ENCODE results near the gene ARHGEF7. TPM values are rescaled to one million over a fixed set of nuclear protein-coding genes. Genes with fewer than 3 reads are reported as not detected.
A peak's percentile ranks its signal among the peaks of the same experiment; 100 is the strongest.

ARHGEF7 gene
- total RNA-seq, 1 donor from 2014 or later: 86.5 TPM

DNA sequence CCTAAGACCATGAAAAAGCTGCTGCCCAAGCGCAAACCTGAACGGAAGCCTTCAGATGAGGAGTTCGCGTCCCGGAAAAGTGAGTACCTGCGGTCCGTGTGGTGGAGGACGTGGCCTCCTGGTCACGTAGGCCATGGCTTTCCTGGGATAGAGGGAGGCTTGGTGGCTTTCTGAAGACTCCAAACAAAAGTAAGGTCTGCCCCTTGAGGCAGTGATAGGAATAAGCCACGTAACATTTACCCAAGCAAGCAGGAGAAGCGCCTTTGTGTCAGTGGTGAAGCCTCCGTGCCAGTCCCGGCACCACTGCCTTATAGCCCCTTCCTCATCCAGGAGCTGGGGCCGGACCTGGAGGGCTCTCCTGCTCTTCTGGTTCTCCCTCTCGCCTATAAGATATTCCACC is 171.1 kb downstream of the ARHGEF7 start:
- no peak for DNase-seq (ENCODE audit: low spot score, unreplicated experiment)
- peaks cover under 1% of the 10 kb centered on the region for H3K4me1 Mint-ChIP-seq (ENCODE audit: low read depth)
- TF ChIP-seq, protein P1, sequence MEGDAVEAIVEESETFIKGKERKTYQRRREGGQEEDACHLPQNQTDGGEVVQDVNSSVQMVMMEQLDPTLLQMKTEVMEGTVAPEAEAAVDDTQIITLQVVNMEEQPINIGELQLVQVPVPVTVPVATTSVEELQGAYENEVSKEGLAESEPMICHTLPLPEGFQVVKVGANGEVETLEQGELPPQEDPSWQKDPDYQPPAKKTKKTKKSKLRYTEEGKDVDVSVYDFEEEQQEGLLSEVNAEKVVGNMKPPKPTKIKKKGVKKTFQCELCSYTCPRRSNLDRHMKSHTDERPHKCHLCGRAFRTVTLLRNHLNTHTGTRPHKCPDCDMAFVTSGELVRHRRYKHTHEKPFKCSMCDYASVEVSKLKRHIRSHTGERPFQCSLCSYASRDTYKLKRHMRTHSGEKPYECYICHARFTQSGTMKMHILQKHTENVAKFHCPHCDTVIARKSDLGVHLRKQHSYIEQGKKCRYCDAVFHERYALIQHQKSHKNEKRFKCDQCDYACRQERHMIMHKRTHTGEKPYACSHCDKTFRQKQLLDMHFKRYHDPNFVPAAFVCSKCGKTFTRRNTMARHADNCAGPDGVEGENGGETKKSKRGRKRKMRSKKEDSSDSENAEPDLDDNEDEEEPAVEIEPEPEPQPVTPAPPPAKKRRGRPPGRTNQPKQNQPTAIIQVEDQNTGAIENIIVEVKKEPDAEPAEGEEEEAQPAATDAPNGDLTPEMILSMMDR (IDR thresholded peaks at IDR 0.05; ENCODE audit: unreplicated experiment): no peak
- H3K27me3 Mint-ChIP-seq: no peaks in the 10 kb centered on the region
- H3K27ac Mint-ChIP-seq: no peak overlapping the region
- H3K9me3 Mint-ChIP-seq (ENCODE audit: low read depth): no peaks in the 10 kb centered on the region
- H3K36me3 Mint-ChIP-seq (ENCODE audit: insufficient read depth): peaks cover 30% of the 10 kb centered on the region
- no peak overlapping the region for H3K4me3 Mint-ChIP-seq (ENCODE audit: low read depth)

DNA sequence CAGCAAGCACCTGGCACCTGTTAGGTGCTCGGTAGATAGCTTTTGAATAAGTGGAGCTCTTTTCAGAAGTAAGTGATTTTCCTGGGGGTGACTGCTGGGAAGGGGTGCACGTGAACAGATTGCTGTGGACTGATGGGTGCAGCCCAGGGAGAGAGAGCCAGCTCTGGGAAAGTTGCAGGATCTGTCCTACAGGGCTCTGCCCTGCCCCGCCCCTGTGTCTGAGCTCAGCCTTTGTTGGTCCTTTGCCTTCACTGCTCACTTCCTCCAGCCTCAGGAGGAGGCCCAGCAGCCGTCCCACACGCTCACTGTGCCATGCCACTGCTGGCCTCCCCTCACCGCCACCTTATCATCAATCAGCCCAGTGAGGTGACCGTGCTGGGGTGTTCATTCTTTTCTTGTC is 171.6 kb downstream of the ARHGEF7 start:
- peaks cover 2% of the 10 kb centered on the region for H3K4me1 Mint-ChIP-seq (ENCODE audit: low read depth)
- H3K4me3 Mint-ChIP-seq (ENCODE audit: low read depth): no peak overlapping the region
- no peak for DNase-seq (ENCODE audit: low spot score, unreplicated experiment)
- no peaks in the 10 kb centered on the region for H3K9me3 Mint-ChIP-seq (ENCODE audit: low read depth)
- TF ChIP-seq, protein P1 (IDR thresholded peaks at IDR 0.05; ENCODE audit: unreplicated experiment): no peak
- peak overlapping the region; percentile 65 for H3K27ac Mint-ChIP-seq
- H3K36me3 Mint-ChIP-seq (ENCODE audit: insufficient read depth): peaks cover 30% of the 10 kb centered on the region
- no peaks in the 10 kb centered on the region for H3K27me3 Mint-ChIP-seq

DNA sequence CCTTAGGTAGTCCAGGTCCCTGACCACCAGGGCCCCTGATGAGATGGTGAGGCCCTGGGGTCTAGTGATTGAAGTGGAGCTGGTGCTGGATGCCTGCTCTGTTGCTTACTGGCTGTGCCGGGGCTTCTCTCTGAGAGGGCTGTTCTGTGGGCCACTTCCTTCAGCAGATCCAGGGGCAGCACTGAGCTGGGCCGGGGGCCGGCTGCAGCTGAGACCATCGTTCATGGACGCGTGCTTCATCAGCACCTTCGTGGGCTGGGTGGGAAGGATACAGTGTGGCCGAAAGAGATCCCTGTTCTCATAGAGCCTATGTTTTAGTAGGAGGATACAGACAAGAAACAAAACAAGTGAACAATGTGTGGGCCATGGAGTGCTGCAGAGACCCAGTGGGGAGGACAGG is 172.1 kb downstream of the ARHGEF7 start:
- Mint-ChIP-seq H3K4me3 (ENCODE audit: low read depth) (no peak overlapping the region), H3K4me1 (ENCODE audit: low read depth) (peaks cover 4% of the 10 kb centered on the region), H3K36me3 (ENCODE audit: insufficient read depth) (peaks cover 34% of the 10 kb centered on the region), H3K27me3 (no peaks in the 10 kb centered on the region), H3K27ac (peak overlapping the region; percentile 65), H3K9me3 (ENCODE audit: low read depth) (no peaks in the 10 kb centered on the region)
- DNase-seq (ENCODE audit: low spot score, unreplicated experiment): no peak
- TF ChIP-seq, protein P1 (IDR thresholded peaks at IDR 0.05; ENCODE audit: unreplicated experiment): no peak

- Mint-ChIP-seq H3K9me3 (ENCODE audit: low read depth) (no peaks in the 10 kb centered on the region), H3K4me3 (ENCODE audit: low read depth) (no peak overlapping the region), H3K27me3 (no peaks in the 10 kb centered on the region), H3K36me3 (ENCODE audit: insufficient read depth) (peaks cover 36% of the 10 kb centered on the region), H3K27ac (no peak overlapping the region), H3K4me1 (ENCODE audit: low read depth) (peaks cover 4% of the 10 kb centered on the region)
- no peak for DNase-seq (ENCODE audit: low spot score, unreplicated experiment)
- TF ChIP-seq, protein P1 (IDR thresholded peaks at IDR 0.05; ENCODE audit: unreplicated experiment): no peak
Measured at GRCh38 chr13:111288276-111288675, 173.2 kb downstream of the ARHGEF7 start.

DNA sequence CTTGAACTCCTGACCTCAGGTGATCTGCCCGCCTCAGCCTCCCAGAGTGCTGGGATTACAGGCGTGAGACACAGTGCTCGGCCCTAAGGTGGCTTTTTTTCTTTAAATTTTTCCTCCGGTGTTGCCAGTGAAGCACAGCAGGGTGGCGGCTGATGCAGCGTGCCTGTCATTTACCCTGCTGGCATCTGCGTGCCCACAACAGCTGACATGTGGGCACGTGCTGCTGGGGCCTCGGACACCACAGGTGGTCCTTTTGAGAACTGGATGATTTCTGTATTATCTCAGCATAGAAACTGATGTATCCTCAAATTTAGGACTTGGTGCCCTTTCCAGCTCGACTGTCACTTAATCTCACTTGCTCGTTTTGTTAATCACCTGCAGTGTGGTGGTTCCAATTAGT is 174.1 kb downstream of the ARHGEF7 start:
- peaks cover 4% of the 10 kb centered on the region for H3K4me1 Mint-ChIP-seq (ENCODE audit: low read depth)
- no peaks in the 10 kb centered on the region for H3K27me3 Mint-ChIP-seq
- H3K4me3 Mint-ChIP-seq (ENCODE audit: low read depth): no peak overlapping the region
- H3K9me3 Mint-ChIP-seq (ENCODE audit: low read depth): no peaks in the 10 kb centered on the region
- peaks cover 31% of the 10 kb centered on the region for H3K36me3 Mint-ChIP-seq (ENCODE audit: insufficient read depth)
- DNase-seq (ENCODE audit: low spot score, unreplicated experiment): no peak
- TF ChIP-seq, protein P1 (IDR thresholded peaks at IDR 0.05; ENCODE audit: unreplicated experiment): no peak
- no peak overlapping the region for H3K27ac Mint-ChIP-seq

All from progenitor cell of endocrine pancreas (in vitro differentiated cells).